Measurements from ENCODE around the gene THOC7.
A peak's percentile ranks its signal among the peaks of the same experiment; 100 is the strongest.

The THOC7 gene

GRCh38 chr3:63842127-63842526, 21.5 kb downstream of the THOC7 start:
- no peak for DNase-seq

- DNase-seq: no peak
These were observed 21.9 kb downstream of the THOC7 start for GRCh38 chr3:63841704-63842103.

- no peak for DNase-seq
These were observed 31.2 kb downstream of the THOC7 start for GRCh38 chr3:63832395-63832794.

GRCh38 chr3:63830526-63830925, 33.1 kb downstream of the THOC7 start:
- DNase-seq: no peak

- no peak for DNase-seq
These were observed 39.3 kb downstream of the THOC7 start for GRCh38 chr3:63824309-63824708.

- DNase-seq: no peak
These were observed 44.5 kb downstream of the THOC7 start, which contains the start of gene C3orf49 for GRCh38 chr3:63819151-63819398. Gene C3orf49 (plus strand): TSS chr3:63819299. CDS start chr3:63819472, 173 bp downstream.

- DNase-seq: peak; percentile 24
These were observed 45.1 kb downstream of the THOC7 start for GRCh38 chr3:63818282-63819150.

- no peak for DNase-seq
These were observed 46.4 kb downstream of the THOC7 start for GRCh38 chr3:63817225-63817624.

GRCh38 chr3:63814237-63814636, 49.4 kb downstream of the THOC7 start:
- no peak for DNase-seq

- DNase-seq: no peak
These were observed 54.0 kb downstream of the THOC7 start for GRCh38 chr3:63809607-63810006.

- no peak for DNase-seq
These were observed 55.0 kb downstream of the THOC7 start for GRCh38 chr3:63808633-63809032.

- DNase-seq: no peak
These were observed 55.5 kb downstream of the THOC7 start for GRCh38 chr3:63807961-63808565.

- no peak for DNase-seq
These were observed 59.7 kb downstream of the THOC7 start for GRCh38 chr3:63803911-63804310.

- DNase-seq: no peak
These were observed 63.5 kb downstream of the THOC7 start for GRCh38 chr3:63800097-63800496.

GRCh38 chr3:63798949-63799348, 64.7 kb downstream of the THOC7 start:
- no peak for DNase-seq

- DNase-seq: no peak
These were observed 65.1 kb downstream of the THOC7 start for GRCh38 chr3:63798544-63798943.

GRCh38 chr3:63795438-63795837, 68.2 kb downstream of the THOC7 start:
- no peak for DNase-seq

GRCh38 chr3:63791974-63792373, 71.6 kb downstream of the THOC7 start:
- no peak for DNase-seq

All from effector CD8-positive, alpha-beta T cell (primary cell).